CD4-positive, alpha-beta T cell treated with Interferon gamma for 1 hour (primary cell): ENCODE data around the gene CHST1.

ENCODE experiments used
- DNase-seq: peaks from one replicate; pipeline ENCODE4 v3.0.0-alpha.2; 2020

The CHST1 gene

DNA sequence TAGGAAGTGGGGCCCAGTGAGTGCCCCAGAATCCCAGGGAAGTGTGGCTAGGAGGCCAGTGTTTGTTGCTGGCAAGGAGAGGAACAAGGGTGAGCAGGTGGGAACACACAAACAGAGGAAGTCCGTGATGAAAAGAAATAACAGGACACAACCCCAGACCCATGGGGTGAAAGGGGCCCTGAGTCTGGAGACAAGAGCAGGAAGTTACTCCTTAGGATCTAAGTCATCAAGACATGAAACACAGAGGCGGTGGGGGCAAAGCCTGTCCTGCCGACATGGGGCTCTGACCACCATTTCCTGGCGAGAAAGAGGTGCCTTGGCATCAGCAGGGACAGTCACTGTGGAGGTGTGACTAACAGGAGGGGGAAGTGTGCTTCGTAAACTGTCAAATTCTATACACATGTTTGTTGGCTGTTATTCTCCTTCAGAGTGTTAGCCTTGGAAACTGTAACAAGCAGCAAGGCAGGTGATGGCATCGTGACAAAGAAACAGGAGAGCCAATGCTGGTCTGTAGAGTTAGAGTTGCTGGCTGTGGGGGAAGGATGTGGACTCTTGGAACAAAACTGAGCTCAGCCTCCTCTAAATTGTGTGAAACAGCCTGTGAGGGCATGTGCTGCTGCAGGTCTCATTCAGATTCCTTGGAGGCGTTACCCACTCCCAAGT lies 21.7 kb downstream of the CHST1 start:
- no peak for DNase-seq

DNA sequence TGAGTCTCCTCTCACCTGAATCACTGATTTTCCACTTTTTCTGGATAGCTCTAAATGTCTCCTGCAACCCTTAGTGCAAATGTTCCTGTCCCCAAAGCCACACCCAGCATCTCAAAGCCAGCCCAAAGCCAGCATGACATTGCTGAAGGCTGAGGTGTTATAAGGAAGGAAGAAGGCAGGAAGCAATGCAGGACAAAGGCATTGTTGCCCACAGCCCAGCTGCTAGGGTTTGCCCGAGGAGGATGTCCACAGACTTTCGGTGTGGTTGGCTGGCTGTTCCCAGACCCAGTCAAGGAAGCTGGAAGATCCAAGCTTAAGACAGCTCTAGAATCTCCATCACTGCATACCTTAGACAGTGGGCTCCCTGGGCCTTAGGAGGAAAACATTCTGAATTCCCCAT lies 23.5 kb downstream of the CHST1 start:
- no peak for DNase-seq

DNA sequence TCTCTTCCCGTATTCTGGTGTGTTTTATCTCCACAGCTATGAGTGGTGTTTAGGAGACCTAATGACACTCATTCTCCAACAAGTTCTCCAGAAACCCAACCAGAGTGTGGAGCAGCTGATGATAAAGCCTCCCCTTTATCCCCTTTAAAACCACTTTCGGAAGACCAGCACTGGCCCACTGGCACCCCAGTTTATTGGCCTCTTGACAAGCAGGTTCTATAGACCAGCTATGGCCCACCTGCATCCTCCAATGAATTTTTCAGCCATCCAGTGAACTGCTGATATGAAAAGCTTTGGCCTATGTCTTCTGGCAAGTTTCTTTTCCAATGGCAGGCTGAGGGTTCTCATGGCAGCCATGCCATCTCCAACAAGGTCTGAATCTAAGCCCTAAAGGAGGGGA lies 27.4 kb downstream of the CHST1 start:
- no peak for DNase-seq

DNA sequence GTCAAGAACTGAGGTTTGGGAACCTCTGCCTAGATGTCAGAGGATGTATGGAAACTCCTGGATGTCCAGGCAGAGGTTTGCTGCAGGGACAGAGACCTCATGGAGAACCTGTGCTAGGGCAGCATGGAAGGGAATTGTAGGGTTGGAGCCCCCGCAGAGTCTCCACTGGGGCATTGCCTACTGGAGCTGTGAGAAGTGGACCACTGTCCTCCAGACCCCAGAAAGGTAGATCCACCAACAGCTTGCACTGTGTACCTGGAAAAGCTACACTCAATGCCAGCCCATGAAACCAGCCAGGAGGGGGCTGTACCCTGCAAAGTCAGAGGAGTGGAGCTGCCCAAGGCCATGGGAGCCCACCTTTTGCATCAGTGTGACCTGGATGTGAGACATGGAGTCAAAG lies 29.5 kb downstream of the CHST1 start:
- DNase-seq, result no peak

DNA sequence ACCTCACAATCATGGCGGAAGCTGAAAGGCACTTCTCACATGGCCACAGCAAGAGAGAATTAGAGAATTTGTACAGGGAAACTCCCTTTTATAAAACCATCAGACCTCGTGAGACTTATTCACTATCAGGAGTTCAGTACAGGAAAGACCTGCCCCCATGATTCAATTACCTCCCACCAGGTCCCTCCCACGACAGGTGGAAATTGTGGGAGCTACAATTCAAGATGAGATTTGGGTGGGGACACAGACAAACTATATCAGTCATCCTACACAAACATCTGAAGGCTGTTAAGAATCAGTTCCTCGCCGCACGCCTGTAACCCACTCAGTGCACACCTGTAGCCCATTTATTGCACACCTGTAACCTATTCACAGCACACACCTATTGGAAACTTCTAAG lies 39.8 kb downstream of the CHST1 start:
- no peak for DNase-seq

DNA sequence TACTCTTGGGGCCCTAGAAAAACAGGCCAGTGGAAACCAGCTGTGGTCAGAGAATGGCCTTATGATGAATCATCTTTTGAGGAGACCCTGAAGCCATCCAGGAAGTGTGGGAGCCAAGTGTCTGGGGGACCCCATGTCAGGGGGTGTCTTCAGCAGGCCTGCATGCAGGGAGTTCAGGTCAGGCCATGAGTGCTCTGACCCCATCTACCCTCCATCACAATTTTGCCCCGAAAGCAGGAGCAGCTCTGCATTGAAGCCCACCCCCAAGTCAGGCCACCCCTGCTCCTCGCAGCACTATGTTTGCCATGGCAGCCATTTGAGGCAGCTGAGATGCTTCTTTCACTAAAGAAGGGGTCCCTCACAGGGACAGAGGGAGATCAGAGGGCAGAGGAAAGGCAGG lies 41.3 kb downstream of the CHST1 start:
- DNase-seq, result no peak

DNA sequence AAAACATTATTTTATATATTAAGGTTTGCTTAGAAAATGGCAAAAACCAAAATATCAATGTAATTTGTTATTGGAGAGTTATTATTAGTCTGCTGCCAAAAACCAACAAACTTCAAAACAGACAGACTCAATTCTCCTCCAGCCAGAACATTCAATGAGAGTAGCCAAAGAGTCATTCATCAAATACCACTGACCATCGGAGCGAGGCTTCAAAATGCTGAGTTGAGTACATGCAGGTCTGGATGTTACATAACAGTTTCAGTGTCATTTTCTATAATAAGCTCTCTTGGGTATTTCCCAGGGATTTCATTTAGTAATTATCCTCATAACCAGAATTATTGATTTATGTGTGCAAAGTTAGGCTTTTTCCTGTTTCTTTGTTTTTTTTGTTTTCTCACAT lies 42.6 kb downstream of the CHST1 start:
- no peak for DNase-seq

DNA sequence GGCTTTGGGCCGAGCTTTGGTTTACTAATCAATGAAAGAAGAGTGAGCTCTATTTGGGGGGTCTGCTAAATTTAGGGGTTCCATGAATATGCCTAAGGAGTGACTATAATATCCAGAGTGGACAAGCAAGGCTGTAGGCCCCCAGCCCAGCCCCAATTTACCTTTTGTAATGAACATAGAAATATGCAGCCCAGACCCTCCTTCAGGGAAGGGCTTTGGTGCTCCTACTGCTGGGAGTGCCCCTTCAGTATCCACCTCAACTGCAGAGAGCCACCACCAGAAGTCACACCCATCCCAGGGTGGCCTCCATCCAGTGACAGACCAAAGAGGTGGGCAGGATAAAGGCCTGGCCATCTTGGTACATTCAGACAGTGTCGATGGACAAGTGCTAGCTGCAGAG lies 43.1 kb downstream of the CHST1 start:
- no peak for DNase-seq

DNA sequence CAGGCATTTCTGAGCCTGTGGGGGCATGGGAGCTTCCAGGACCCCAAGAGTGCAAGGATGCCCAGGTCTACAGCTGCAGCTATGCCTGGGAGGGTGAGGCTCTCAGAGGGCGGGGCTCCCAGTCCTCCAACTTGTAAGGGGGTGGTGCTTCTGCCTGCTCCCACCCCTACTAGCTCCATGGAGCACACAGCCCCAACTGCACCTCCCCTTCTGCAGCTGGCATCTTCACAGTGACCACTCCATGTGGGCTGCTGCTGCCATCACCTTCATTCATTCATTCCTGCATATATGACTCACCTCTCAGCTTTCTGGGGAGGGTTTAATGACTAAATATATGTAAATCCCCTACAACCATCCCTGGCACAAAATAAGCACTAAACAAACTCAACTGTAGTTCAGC lies 43.8 kb downstream of the CHST1 start:
- no peak for DNase-seq

DNA sequence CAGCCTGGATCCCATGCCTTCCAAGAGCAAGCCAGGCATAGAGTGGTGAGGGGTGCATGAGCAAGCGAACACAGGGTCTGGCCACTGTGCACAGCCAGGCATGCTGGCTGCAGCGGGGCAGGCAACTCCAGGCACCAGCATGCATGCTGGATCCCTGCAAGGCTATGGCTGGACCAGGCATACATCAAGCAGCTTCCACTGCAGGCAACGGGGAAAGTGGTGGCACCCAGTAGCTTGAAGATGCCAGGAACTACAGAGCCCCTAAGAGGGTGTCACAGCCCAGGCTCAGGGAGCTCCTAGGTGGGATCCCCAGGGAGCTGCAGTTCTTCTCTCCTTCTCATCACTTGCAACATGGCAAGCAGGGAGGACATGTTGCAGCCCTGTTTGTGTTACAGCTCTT lies 45.2 kb downstream of the CHST1 start:
- no peak for DNase-seq

DNA sequence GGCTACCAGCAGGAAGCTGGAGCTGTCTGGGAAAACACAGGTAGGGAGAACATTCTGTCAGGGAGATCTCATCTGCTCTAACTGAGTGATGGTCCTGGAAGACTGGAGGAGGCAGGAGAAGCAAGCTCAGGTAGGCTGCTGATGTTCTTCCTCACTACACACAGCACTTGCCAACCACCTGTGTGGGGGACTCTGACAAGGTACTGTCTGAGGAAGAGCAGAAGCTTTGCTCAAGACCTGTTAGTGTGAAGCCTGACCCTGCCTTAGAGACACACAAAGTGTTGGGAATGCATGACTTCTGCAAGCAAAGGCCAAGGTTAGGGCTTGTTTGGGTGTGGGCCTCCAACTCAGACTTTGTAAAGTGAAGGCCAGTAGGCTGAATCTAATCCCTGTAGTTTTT lies 46.5 kb downstream of the CHST1 start:
- DNase-seq, result no peak

DNA sequence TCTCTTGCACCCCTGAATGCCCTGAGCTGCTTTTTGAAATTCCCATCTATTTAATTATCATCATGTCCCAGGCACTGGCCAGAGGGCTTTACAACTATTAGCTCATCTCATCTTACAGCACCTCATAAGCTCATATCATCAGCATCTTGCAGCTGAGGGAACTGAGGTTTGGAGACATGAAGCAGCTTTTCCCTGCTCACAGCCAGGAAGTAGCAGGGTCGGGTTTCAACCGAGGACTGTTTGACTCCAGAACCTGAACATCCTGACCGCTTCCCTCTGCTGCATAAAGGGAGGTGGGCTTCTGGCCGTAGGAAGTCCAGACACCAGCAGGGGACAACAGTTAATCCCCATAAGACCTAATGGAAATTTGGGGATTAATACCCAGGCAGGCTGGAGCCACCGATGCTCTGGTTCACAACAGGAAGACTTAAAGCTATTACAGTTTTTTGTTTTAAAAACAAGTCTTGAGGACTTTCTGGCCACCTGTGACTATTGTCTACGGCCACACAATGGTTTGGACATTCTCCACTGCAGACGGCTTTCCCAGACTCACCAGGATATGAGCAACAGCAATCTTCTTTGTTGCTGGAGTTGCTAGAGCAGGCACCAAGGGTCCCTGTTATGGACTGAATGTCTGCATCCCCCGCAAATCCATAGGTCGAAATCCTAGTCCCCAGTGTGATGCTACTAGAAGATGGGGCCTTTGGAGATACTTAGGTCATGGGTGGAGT lies 47.4 kb downstream of the CHST1 start:
- no peak for DNase-seq

DNA sequence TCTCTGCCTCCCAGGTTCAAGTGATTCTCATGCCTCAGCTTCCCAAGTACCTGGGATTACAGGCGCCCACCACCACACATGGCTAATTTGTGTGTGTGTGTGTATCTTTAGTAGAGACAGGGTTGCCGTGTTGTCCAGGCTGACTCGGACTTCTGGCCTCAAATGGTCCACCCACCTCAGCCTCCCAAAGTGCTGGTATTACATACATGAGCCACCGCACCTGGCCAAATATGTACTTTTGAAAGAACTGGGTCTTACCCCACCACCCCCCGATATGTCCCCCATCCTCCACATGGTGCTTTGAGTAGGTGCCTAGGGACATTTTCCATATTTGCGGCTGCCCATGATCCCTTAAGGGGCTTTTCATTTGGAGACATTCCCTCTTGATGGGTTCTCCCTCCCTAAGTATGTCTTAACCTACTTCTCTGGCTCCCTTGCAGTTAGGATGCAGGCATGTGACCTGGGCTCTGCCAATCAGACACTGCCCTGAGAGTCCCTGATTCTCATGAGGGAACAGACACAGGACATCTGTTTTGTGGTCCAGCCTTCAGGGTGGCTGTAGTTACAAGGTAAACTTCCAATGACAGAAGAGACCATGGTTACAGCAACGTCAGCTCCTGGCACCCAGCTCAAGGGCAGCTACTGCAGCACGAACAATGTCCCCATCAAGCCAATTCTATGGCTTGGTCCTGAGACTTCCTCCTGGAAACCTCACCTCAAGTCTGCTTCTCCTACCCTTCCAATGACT lies 48.4 kb downstream of the CHST1 start:
- DNase-seq, result no peak

DNA sequence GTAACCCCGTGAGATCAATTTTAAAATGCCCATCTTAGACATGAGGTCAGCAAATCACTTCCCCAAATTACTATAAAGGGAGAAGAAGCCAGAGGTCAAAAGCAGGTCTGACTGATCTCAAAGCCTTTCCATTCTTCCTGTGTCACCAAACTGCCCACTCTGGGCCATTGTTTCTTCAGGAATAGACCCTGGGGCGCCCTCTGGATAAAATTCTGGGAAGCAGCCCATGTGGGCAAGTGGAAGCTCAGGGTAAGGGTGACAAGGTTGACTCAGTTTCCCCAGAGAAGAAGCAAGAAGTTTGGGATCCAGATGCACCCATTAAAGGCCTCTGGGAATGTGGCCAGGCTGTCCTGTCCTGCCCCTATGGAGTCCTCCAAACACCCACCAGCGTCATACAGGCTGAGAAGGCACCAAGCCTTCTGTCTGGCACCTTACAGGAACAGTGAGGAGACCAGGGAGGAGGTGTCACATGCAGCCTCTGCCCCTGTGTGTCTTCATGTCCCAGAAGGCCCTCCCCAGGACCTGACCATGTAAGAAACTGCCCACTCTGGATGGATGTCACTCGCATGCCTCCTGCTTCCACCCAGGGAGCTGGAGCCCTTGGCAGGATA lies 50.1 kb downstream of the CHST1 start:
- no peak for DNase-seq

DNA sequence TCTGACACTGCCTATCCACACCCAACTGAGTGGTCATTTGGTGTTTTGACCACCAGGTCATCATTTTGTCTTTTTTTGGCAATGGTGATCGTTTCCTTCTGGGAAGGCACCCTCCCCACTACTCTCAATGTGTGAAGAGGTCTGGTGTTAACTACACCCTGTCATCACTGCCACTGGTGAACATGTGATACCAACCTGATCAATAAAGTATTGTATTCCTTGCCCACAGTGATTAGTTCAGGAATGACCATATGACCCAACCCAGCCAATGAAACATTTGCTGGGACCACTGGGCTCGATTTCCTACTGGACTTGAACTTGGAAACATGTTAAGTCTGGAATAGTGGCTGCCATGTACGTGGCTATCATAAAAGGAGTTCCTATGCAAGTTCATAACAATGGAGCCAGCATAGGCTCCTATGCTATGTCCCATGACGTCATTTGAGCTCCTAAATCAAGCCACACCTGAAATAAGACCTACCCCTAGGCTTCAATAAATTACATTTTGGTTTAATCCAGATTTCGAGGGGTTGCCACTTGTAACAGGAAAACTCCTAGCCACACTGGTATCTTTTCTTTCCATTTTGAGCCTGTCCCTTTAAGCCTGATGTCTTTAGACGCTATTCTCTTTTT lies 51.1 kb downstream of the CHST1 start:
- no peak for DNase-seq

DNA sequence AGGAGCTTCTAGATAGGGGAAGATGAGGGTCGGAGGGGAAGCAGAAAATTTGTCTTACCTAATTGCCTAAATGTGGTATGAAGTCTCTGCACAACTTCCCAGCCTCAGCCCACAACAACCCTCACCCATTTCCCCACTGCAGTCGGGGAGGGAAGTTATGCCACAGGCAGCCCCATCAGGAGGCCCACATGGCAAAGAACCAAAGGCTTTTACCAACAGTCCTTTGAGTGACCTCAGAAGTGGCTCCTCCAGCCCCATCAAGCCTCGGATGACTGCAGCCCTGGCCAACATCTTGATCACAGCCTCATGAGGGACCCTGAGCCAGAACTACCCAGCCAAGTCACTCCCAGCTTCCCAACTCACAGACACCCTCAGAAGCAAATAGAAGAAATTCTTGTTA lies 54.8 kb downstream of the CHST1 start:
- no peak for DNase-seq

DNA sequence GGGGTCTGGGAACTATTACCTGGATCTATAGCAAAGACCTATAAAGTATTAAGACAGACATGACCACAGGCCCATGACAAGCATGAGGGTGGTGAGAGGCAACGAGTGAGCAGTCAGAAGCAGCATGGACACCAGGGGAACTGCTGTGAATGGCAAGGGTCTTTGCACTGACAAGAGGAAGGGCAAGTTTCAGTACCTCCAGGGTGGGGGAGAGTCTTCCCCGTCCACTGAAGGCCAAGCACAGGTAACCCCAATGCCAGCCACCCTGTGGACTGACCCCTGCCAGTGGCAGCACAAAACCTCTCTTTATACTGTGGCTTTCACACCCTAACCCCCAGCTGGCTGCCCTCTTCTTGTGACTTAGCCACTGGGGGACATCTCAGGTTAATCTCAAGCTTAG lies 55.5 kb downstream of the CHST1 start:
- DNase-seq, result no peak

DNA sequence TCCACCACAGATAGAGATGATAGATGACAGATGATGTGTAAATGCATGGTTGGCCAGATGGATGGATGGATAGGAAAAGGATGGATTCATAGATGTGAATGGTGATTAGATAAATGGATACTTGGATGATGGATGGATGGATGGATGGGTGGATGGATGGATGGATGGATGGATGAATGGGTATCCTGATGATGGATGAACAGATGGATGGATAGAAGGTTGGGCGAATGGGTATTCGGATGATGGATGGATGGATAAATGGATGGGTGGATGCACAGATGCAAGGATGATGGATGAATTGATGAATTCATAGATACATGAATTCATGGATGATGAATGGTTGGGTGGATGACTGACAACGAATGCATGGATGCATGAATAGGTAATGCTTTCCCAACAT lies 56.1 kb downstream of the CHST1 start:
- DNase-seq, result no peak

DNA sequence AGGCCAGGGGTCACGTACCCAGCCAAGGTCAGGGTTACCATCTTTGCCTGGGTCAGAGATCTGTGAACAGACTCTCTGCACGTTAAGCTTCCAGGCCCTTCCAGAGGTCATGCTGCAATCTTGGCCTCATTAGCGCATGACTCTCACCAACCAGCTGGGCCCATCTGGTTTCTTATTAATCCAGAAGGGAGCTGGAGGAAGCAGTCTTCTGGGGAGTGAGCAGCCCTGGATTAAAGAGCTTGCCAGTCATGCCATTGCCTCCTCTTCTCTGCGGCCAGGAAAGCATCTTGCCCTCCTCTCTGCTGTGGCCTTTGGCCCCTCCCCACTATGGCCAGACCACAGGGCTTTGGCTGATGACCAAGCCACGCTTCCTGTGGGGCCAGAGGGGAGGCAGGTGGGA lies 57.4 kb downstream of the CHST1 start:
- DNase-seq, result no peak

DNA sequence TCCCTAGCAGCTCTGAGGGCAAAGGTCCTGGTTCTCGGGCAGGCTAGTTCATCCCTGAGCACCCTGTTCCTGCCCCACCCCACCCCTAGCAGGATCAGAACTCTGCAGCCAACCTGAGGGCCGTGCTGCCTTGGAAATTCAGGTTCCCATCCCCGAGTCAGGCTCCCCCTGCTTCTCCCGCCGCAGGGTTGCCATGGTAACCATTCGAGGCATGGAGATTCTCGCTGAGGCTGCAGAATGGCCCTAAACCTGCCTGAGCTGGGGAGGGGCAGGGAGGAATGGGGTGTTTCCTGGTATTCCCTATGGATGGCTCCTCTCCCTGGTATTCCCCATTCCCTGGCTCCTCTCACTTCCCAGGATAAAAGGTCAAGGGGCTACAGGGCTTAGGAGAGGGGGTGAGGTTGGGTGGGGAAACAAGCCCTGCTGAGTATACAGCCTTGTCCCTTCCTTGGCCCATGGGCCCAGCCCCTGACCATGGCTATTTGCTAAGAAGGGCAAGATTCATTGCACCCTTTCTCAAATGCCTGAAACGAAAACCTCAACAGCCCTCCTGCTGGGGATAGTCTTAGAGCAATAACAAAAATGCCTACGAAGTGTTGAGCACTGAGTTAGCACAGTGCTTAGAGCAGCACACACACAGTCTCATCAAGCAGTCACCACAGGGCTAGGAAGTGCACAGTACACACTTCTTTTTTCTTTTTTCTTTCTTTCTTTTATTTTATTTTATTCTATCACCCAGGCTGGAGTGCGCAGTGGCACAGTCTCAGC lies 58.7 kb downstream of the CHST1 start:
- no peak for DNase-seq

DNA sequence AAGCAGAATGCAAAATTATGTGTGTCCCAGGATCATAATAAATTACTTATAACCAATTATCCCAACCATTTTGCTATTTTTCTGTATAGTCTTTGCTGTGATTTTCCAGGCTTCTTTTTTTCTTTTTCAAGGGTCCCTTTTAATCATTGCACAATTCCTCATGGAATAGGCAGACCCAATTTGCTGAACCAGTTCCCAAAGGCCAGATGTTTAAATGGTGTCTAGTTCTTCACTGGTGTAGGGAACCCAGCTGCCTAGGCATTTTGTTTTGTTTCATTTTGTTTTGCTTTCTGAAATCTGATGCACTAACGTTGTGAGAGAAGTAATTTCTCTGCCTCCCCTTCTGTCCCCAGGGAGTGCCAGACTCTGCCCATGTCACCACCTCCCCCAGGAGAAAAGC lies 60.4 kb downstream of the CHST1 start:
- DNase-seq, result no peak

DNA sequence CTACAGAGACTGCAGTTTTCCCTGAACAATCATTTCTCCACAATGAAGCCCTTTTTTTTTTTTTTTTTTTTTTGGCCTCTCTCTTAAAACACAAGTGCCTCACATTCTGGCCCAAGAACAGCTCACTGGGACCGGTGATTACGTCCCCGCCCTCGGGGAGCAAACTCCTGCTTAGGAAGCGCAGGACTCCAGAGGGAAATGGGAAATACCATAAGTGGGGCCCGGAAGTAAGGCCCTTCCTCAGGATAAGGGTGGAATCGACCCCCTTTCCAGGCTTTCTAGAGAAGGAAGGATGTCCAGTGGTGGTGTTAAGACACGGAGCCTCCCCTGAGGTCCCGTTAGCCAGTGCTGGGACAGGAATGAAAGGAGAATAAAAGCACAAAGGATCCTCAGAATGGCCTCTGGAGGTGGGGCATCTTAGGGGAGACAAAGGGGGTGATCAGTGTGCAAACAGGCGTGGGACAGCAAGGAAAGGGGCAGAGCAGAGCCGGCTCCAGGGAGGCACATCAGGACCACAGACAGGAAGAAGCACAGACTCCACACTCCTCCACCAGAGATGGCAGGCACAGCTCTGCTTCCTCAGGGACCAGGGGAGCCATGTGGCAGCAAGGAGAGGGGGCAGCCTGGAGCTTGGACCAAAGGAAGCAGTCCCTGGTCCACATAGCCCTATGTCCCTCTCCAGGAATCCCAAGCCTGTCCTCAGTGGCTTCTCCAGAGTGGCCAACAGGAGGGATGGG lies 61.3 kb downstream of the CHST1 start:
- no peak for DNase-seq
